ENCODE measurements around the gene RAD18.

The RAD18 gene

DNA sequence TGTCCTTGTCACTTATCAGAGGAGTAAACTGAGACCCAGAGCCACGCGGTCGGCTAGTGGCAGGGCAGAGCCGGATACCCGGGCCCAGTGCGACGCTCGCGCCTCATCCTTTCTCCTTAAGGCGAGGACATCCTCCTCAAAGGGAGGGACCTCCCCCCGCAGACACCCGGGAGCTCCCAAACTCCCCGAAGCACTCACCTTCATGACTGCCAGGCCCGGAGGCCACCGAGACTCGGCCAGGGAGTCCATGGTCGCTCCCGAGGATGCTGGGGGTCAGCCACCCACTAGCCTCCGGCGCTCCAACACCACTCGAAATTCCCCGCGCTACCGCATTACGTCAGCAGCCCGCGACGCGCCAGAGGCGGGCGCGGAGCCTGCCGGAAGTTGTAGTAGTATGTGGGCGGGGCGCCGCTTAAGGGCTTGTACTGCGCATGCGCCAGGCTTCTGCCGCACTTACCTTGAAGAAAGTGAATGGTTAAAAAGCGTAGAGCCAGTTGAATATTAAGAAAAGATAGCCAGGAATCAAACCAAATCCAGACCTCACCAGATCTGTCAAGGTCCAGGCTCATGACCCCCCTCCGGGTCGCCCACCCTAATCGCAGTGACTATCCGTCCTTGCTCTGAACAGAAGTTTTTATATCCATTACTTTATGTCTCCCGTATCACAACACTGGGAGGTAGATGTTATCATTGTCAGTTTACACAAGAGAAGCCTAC, at the start of gene RAD18:
Gene RAD18 (minus strand): TSS at position 336 of the 717 bp plus-strand sequence. CDS start 87 bp downstream, at position 249.
- DNase-seq (ENCODE audit: low read depth), result peak; percentile 87

GRCh38 chr3:9012521-9012920, 49.2 kb upstream of the RAD18 start:
- DNase-seq (ENCODE audit: low read depth), result no peak

- DNase-seq (ENCODE audit: low read depth), result no peak
Measured at GRCh38 chr3:9009976-9010545, 46.8 kb upstream of the RAD18 start.

DNA sequence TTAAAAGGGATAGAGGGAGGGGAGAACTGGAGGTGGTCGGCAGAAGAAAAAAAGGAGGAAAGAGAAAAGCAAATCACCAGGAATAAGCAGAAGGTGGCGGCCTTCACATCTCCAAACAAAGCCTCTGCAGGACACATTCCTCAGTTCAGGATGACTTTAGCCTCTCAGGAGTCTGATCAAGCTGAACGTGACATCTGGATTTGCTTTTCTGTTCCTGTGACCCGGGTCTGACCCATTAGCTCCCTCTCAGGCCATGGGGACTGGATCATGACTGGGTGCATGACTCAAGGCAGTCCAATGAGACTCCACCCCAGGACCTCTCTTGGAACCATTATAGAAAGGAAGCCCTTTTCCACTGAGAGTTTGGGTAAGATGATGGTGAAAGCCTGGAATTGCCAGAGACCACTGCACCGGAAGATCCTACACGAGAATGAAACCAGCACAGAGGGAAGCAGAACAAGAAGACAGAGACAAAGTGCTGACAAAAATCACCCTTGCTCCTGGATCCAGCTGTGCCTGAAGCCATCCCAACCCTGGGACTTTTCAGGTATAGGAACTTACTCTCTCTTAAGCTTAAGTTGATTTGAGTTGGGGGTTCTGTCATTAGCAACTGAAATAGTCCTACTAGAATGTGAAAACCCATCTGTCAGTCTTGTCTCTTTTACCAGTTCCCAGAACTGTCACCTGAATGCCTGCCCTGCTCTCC, 45.4 kb upstream of the RAD18 start:
- DNase-seq (ENCODE audit: low read depth), result no peak

DNA sequence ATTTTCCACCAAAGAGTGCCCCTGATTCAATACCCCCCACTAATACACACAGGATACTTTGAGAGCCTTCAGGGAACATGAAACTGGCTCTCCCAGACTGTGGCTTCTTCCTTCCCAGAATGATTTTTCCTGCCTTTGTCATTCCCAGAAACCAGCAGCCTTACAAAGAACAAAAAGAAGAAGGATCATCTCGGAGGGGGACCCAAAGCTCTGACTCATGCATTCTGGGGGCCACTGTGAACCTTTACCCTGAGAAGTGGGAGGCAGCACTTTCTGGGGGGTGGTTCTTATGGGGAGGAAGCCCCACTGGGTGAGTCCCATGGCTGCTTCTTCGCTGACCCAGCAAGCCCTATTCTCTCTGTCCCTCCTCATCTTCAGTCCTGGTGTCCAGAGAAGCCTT, 44.7 kb upstream of the RAD18 start:
- no peak for DNase-seq (ENCODE audit: low read depth)

DNA sequence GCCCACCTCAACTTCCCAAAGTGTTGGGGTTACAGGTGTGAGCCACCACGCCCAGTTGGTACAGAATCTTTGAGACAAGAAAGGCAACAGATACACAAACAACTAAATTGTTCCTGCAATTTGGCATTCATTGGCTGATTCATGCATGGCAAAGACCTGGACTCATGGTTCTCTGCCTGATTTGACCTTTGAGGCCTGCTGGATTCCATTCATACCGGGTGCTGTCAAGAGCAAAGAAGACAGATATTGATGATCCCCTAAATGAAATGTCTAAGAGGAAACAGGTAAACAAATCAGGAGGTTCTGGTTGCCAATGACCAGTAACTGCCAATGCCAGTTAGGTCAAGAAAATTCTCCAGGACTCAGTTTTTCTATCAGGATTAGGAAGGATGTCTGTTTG, 43.9 kb upstream of the RAD18 start:
- no peak for DNase-seq (ENCODE audit: low read depth)

DNA sequence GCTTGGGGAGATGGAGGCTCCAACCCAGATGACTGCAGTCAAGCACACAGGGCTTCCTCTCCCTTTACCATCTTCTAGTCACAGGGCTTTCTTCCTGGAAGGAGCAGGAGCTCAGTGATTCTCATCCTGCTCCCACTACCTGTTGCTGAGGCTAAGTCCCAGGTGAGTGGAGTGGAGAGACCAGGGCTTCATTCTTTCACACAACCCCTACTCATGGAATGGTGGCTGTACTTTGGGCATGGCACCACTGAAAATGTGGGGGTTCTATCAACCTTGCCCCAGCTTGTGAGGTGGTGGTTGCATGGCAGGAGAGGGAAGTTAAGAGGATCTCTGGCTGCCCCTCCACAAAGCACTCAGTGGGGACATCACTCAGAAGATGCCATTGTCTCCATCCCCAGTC, 36.8 kb upstream of the RAD18 start:
- no peak for DNase-seq (ENCODE audit: low read depth)

- no peak for DNase-seq (ENCODE audit: low read depth)
Measured at GRCh38 chr3:8997151-8997550, 33.9 kb upstream of the RAD18 start.

DNA sequence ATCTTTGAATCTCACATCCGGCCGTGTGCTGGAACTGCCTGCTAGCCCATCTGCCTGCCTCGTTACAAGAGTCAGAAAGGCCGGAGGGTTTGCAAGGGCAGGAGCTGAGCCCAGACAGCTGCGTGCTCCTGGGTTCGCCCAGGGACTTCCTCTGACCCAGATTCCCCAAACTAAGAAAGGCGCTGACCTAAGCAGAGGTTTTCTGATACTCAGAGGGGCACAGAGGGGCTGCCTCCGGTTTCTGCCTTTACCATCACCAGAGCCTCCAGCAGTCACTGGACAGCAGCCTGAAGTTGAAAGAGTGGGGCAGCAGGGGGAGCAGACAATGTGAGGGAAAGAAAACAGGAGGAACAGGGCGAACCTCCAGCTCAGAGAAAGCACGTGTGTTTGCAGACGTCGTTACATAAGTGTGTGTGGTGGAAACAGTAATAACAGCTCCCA, 33.4 kb upstream of the RAD18 start:
- DNase-seq (ENCODE audit: low read depth), result no peak

GRCh38 chr3:8996216-8996615, 32.9 kb upstream of the RAD18 start:
- no peak for DNase-seq (ENCODE audit: low read depth)

- DNase-seq (ENCODE audit: low read depth), result no peak
Measured at GRCh38 chr3:8994226-8994625, 31.0 kb upstream of the RAD18 start.

- no peak for DNase-seq (ENCODE audit: low read depth)
Measured at GRCh38 chr3:8993331-8993730, 30.1 kb upstream of the RAD18 start.

DNA sequence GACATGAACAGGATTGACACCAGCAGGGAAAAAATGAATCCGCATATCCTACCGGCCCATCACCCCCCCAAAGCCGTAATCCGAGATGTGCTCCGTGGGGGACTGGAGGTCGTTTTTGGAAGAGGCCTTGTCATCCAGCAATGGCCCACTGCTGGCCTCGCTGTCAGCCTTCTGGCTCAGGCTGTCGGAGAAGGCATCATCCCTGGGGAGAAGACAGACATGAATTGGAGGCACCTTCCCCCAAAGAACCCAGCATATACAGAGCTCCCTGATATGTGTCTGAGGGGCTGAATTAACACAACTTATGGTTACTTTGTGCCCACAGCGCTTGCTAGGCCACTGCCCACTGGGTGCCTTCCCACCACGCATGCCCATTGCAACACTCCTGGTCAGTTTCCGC, 29.6 kb upstream of the RAD18 start:
- no peak for DNase-seq (ENCODE audit: low read depth)

DNA sequence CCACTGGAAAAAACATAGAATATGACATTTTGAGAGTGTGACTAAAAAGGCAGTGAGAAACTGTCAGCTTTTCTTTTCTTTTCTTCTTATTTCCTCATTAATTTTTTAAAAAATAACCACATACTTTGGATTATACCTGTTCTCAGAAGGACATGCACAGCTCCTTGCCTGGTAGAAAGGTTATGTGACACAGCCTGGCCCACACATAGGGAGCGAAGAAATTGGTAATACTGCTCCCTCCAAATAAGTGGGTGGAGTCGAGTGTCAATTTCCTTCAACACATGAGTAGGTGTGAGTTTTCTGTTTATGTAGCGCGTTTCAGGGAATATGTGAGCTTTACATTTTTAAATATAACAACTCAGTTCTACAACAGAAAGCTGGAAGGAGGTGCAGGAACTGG, 28.9 kb upstream of the RAD18 start:
- DNase-seq (ENCODE audit: low read depth), result no peak

- DNase-seq (ENCODE audit: low read depth), result no peak
Measured at GRCh38 chr3:8990266-8991215, 27.3 kb upstream of the RAD18 start.

DNA sequence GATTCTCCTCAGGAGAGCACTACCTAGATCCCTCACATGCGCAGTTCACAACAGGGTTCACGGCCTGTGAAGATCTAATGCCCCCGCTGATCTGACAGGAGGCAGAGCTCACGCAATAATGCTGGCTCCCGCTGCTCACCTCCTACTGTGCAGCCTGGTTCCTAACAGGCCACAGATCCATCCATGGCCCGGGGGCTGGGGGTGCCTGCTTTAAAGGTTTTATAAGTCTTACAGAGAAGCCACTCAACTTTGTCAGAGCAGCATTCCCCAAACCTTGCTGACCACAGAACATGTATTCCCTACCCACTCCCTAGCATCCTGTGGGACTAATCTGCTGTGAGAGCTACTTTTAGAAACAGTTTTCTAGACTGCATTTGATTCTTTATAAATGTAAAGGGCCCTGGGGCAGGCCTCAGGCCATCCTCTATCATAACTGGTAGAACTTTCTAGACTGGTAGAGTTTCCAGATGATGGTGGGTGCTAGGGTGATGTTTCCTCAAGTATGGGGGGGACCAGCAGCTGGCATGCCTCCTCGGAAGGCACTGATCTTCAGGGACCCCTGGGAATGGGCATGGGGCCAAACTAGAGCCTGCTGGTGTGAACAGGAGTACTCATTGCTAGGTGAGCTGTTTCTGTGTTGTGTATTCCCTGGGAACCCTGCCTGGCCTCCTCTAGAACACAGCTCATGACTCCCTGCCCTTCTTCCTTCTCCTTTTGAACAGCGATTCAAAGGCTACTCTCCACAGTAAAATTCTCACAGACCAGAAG, 25.7 kb upstream of the RAD18 start:
- no peak for DNase-seq (ENCODE audit: low read depth)

DNA sequence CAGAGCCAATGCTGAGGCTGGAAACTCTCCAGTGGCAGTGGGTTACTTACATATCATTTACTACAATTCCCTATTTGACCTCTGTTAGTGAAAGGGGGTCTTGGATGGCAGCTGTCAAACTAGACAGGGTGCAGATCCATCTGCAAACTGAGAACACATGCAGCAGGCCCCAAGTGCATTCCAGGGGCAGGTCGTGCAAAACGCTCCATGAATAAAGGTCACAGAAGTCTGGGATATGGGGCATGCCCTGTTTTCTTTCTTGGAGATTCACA, 25.0 kb upstream of the RAD18 start:
- DNase-seq (ENCODE audit: low read depth), result no peak

DNA sequence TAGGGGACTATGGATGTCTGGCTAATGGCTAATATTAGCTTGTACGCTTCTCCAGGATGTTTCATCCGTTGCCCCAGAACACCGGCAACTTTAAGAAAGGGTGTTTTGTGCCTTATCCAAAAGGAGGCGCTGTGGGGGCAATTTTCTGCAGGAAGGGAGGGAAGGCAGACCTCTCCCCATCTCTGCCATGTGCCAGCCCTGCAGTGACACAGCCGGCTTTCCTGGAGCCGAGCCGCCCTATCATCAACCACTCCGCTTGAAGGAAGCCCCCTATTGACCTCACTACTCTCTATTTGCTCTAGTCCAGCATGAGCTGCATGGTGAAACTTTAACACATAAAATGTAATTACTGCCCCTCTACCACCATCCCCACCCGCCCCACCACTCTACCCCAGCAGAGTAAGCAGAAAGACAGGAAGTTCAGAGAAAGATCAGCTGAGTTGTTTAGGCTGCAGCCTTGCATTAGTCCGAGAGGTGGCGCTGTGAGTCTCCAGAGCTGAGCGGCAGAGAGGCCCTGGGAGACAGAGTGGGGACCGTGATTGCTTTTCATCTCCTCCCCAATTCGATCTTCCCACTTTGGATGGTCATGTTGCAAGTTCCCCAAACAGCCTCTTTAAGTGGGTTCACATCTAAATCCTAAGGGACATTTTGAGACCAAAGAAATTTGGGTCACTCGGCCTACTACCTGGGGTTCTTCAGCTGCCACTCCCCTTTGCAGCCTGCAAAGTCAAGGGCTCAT, 24.5 kb upstream of the RAD18 start:
- DNase-seq (ENCODE audit: low read depth), result peak; percentile 49

DNA sequence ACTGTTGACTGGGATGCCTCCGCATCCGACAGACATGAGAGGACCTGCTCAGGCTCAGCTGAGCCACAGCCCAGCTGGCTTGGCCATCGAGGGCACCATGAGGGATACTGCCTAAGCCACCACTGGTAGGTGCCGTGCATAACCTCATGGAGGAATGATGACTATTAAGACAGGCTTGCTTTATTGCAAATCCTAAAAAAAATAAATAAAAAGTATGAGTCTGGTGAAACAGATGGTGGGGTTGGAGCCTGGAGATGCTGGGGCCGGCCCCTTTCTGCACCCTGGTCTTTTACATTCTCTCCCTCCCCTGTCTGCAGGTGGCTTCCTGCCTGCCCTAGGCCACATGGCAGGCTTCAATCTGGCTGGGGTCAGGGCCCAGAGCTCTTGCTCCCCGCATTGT, 24.0 kb upstream of the RAD18 start:
- no peak for DNase-seq (ENCODE audit: low read depth)

GRCh38 chr3:8986741-8987140, 23.5 kb upstream of the RAD18 start:
- DNase-seq (ENCODE audit: low read depth), result no peak

DNA sequence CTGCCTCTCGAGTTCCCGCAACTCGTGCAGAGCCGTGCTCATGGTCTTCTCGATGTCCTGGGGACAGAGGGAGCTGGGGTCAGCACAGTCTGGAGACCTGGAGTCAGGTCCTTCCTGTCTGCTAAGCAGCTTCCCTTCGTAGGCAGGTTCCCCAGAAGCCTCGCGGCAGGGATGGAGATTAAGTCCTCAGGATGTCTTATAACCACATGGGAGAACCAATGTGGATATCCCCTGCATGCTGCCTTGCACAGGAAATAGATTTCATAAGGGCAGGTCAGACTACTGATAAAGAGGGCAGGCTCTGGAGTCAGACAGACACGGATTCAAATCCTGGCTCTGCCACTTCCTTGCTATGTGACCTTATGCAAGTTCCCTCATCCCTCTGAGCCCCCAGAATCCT, 22.6 kb upstream of the RAD18 start:
- DNase-seq (ENCODE audit: low read depth), result no peak

Data from activated T-cell treated with anti-CD3 and anti-CD28 coated beads for 24 hours (primary cell).